Measurements from ENCODE around the gene KDR. TPM values are rescaled to one million over a fixed set of nuclear protein-coding genes. Genes with fewer than 3 reads are reported as not detected.

The KDR gene
- total RNA-seq, 4 donors from 2014 or later = 101 to 218 (median 117) TPM

DNA sequence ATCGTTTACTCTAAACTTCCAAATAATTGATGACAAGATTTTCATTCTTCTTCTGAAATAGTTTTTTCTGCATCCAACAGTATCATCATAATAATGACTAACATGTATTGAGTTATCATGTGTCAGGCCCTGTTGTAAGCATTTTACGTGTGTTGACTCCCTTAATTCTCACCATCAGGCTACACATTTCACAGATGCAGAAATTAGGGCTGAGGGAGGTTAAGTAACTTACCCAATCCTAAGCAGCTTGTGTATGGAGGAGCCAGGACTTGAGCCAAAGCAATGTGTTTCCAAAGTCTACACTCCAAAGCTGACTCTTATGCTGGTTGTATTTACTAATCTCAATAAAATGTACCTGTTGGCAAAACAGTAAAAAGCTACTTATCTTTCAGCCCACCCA lies 11.2 kb upstream of the KDR start:
- no peaks in the 10 kb centered on the region for H3K4me1 ChIP-seq
- DNase-seq = peak in 1 of 2 donors; percentile 25
- TF ChIP-seq, protein P1, sequence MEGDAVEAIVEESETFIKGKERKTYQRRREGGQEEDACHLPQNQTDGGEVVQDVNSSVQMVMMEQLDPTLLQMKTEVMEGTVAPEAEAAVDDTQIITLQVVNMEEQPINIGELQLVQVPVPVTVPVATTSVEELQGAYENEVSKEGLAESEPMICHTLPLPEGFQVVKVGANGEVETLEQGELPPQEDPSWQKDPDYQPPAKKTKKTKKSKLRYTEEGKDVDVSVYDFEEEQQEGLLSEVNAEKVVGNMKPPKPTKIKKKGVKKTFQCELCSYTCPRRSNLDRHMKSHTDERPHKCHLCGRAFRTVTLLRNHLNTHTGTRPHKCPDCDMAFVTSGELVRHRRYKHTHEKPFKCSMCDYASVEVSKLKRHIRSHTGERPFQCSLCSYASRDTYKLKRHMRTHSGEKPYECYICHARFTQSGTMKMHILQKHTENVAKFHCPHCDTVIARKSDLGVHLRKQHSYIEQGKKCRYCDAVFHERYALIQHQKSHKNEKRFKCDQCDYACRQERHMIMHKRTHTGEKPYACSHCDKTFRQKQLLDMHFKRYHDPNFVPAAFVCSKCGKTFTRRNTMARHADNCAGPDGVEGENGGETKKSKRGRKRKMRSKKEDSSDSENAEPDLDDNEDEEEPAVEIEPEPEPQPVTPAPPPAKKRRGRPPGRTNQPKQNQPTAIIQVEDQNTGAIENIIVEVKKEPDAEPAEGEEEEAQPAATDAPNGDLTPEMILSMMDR (IDR thresholded peaks at IDR 0.05) = no peak
- no peak for TF ChIP-seq POLR2A (IDR thresholded peaks at IDR 0.05)
- intact Hi-C loops (cut with DNase I; ENCODE audit: low total_unique reads) = no loop called here
- no peaks in the 10 kb centered on the region for H3K27me3 ChIP-seq
- H3K9me3 ChIP-seq = no peaks in the 10 kb centered on the region
- H3K27ac ChIP-seq = no peak overlapping the region
- H3K36me3 ChIP-seq = no peaks in the 10 kb centered on the region
- no peak overlapping the region for H3K4me3 ChIP-seq

- no peak for DNase-seq
- no peaks in the 10 kb centered on the region for H3K36me3 ChIP-seq
- intact Hi-C loops (cut with DNase I; ENCODE audit: low total_unique reads) = no loop called here
- H3K4me3 ChIP-seq = no peak overlapping the region
- H3K9me3 ChIP-seq = no peaks in the 10 kb centered on the region
- no peaks in the 10 kb centered on the region for H3K4me1 ChIP-seq
- no peaks in the 10 kb centered on the region for H3K27me3 ChIP-seq
- H3K27ac ChIP-seq = no peak overlapping the region
- TF ChIP-seq POLR2A (IDR thresholded peaks at IDR 0.05) = no peak
- TF ChIP-seq, protein P1 (IDR thresholded peaks at IDR 0.05) = no peak
Measured at GRCh38 chr4:55133951-55134350, 8.6 kb upstream of the KDR start.

GRCh38 chr4:55132775-55133174 lies 7.4 kb upstream of the KDR start:
- Histone ChIP-seq H3K36me3 (no peaks in the 10 kb centered on the region), H3K9me3 (no peaks in the 10 kb centered on the region), H3K4me3 (no peak overlapping the region), H3K4me1 (no peaks in the 10 kb centered on the region), H3K27ac (no peak overlapping the region), H3K27me3 (no peaks in the 10 kb centered on the region)
- no peak for DNase-seq
- no peak for TF ChIP-seq POLR2A (IDR thresholded peaks at IDR 0.05)
- TF ChIP-seq, protein P1 (IDR thresholded peaks at IDR 0.05) = no peak
- intact Hi-C loops (cut with DNase I; ENCODE audit: low total_unique reads) = no loop called here

- TF ChIP-seq, protein P1 (IDR thresholded peaks at IDR 0.05) = no peak
- no peak for TF ChIP-seq POLR2A (IDR thresholded peaks at IDR 0.05)
- no peak for DNase-seq
- no peaks in the 10 kb centered on the region for H3K36me3 ChIP-seq
- no peak overlapping the region for H3K4me3 ChIP-seq
- no peaks in the 10 kb centered on the region for H3K9me3 ChIP-seq
- intact Hi-C loops (cut with DNase I; ENCODE audit: low total_unique reads) = no loop called here
- no peaks in the 10 kb centered on the region for H3K27me3 ChIP-seq
- no peaks in the 10 kb centered on the region for H3K4me1 ChIP-seq
- H3K27ac ChIP-seq = no peak overlapping the region
Measured at GRCh38 chr4:55127521-55127920, 2.1 kb upstream of the KDR start.

GRCh38 chr4:55127053-55127452 lies 1.7 kb upstream of the KDR start:
- Histone ChIP-seq H3K27me3 (no peaks in the 10 kb centered on the region), H3K9me3 (no peaks in the 10 kb centered on the region), H3K36me3 (no peaks in the 10 kb centered on the region), H3K4me1 (no peaks in the 10 kb centered on the region), H3K27ac (no peak overlapping the region), H3K4me3 (no peak overlapping the region)
- TF ChIP-seq, protein P1 (IDR thresholded peaks at IDR 0.05) = no peak
- no peak for TF ChIP-seq POLR2A (IDR thresholded peaks at IDR 0.05)
- DNase-seq = no peak
- intact Hi-C loops (cut with DNase I; ENCODE audit: low total_unique reads) = no loop called here
